Subcutaneous adipose tissue (tissue), 4 donors: ENCODE measurements around the gene CDPF1. TPM values are rescaled to one million over a fixed set of nuclear protein-coding genes. Genes with fewer than 3 reads are reported as not detected.

ENCODE experiments used
- CTCF ChIP-seq: fragments of 450-650 bp; IDR thresholded peaks from one replicate; pipeline ENCODE4 v1.5.1; 2016; ENCODE audit warnings: low read depth, mild to moderate bottlenecking, control low read depth, antibody characterized with exemption, moderate library complexity
- total RNA-seq, 4 donors: library from RNA; depleted of rRNA; stranded (reverse); fragments of >200 nt; gene quantifications; one replicate each; pipeline ENCODE4 v1.1.0, GENCODE V29; 2016

Gene CDPF1
- total RNA-seq: 10 to 100 TPM in 1 of 4 donors, 1 to 10 TPM in 3; 3.4 to 13.6 (median 9.2) TPM

GRCh38 chr22:46250035-46250782 is at the start of gene CDPF1:
Gene CDPF1, minus strand, starts transcription at chr22:46250293. Its CDS starts 2,009 bp downstream, at chr22:46248284.
- no peak for TF ChIP-seq CTCF

GRCh38 chr22:46299101-46299500 is 49.0 kb upstream of the CDPF1 start:
- TF ChIP-seq CTCF: no peak

GRCh38 chr22:46297151-46297812 is 47.2 kb upstream of the CDPF1 start:
- no peak for TF ChIP-seq CTCF

- no peak for TF ChIP-seq CTCF
Observed at GRCh38 chr22:46296257-46297150, 46.4 kb upstream of the CDPF1 start, which contains the start of gene GTSE1. Gene GTSE1, plus strand, starts transcription at chr22:46296870. Its CDS starts 531 bp downstream, at chr22:46297401.

- TF ChIP-seq CTCF: no peak
Observed at GRCh38 chr22:46295277-46295971, 45.3 kb upstream of the CDPF1 start.

- no peak for TF ChIP-seq CTCF
Observed at GRCh38 chr22:46294784-46295183, 44.7 kb upstream of the CDPF1 start.
